GM12878 (cell line): ENCODE results near the gene KCNC2.

Experiments used
- CHD1 ChIP-seq: IDR thresholded peaks from 2 replicates; pipeline ENCODE4 v1.6.1; 2012; ENCODE audit warnings: low read depth, low read length, improper control_type of control experiment
- CREB1 ChIP-seq: IDR thresholded peaks from 2 replicates; pipeline ENCODE4 v1.6.1; 2012; ENCODE audit warnings: low read depth, mild to moderate bottlenecking, inconsistent platforms
- CTCF ChIP-seq, 3 experiments: IDR thresholded peaks in 2 of 3; conservative IDR thresholded peaks in 1 of 3; 2 replicates each; pipeline ENCODE4 v1.5.1; 2011; ENCODE audit warnings: low read depth in 3 of 3, low read length in 3 of 3, mild to moderate bottlenecking in 3 of 3, control low read depth in 2 of 3, moderate library complexity in 2 of 3, inconsistent platforms in 1 of 3, mixed read lengths in 1 of 3; ENCODE audit not compliant: control insufficient read depth in 2 of 3, insufficient read depth in 1 of 3; ENCODE audit errors: extremely low read depth in 1 of 3
- EGR1 ChIP-seq, 2 experiments: IDR thresholded peaks; 1 replicate in 1 of 2; 2 replicates in 1 of 2; pipeline ENCODE4 v1.6.1; 2011 to 2012; ENCODE audit warnings: low read depth in 2 of 2, low read length in 2 of 2, borderline replicate concordance in 1 of 2, mild to moderate bottlenecking in 1 of 2, moderate library complexity in 1 of 2
- EP300 ChIP-seq, 2 experiments: fragments of 150-350 bp in 1 of 2; IDR thresholded peaks; 2 replicates each; pipeline ENCODE4 v1.6.1; 2011 to 2012; ENCODE audit warnings: low read depth in 2 of 2, low read length in 2 of 2, borderline replicate concordance in 1 of 2, improper control_type of control experiment in 1 of 2, inconsistent platforms in 1 of 2; ENCODE audit not compliant: control insufficient read depth in 1 of 2
- ETV6 ChIP-seq, 2 experiments: fragments of 450-650 bp in 1 of 2; IDR thresholded peaks in 1 of 2; conservative IDR thresholded peaks in 1 of 2; 2 replicates each; pipeline ENCODE4 v1.6.1; 2014; ENCODE audit warnings: antibody characterized with exemption in 1 of 2, borderline replicate concordance in 1 of 2, low read depth in 1 of 2, mild to moderate bottlenecking in 1 of 2, moderate library complexity in 1 of 2
- EZH2 ChIP-seq: IDR thresholded peaks from 2 replicates; pipeline ENCODE4 v1.6.1; 2012; ENCODE audit warnings: low read depth, mild to moderate bottlenecking, control low read depth, inconsistent platforms, low read length, borderline replicate concordance; ENCODE audit not compliant: control insufficient read depth
- MAX ChIP-seq: IDR thresholded peaks from 2 replicates; pipeline ENCODE4 v1.6.1; 2012; ENCODE audit warnings: low read depth, low read length, improper control_type of control experiment
- MTA3 ChIP-seq: IDR thresholded peaks from 2 replicates; pipeline ENCODE4 v1.6.1; 2012; ENCODE audit warnings: low read length, inconsistent platforms, borderline replicate concordance
- POLR2A ChIP-seq: IDR thresholded peaks from 2 replicates; pipeline ENCODE4 v1.6.1; 2011; ENCODE audit warnings: low read depth, mild to moderate bottlenecking, low read length
- SMC3 ChIP-seq: IDR thresholded peaks from 2 replicates; pipeline ENCODE4 v1.6.1; 2011; ENCODE audit warnings: low read length, improper control_type of control experiment, borderline replicate concordance
- ZNF274 ChIP-seq: IDR thresholded peaks from one replicate; pipeline ENCODE4 v1.8.0; 2011; ENCODE audit not compliant: insufficient read length, insufficient read depth
- TF ChIP-seq, protein P1 (sequence below): IDR thresholded peaks from 2 replicates; pipeline ENCODE4 v1.6.1; 2011; ENCODE audit warnings: borderline replicate concordance, low read depth, mild to moderate bottlenecking, moderate library complexity, low read length; ENCODE audit not compliant: insufficient read depth, poor library complexity, severe bottlenecking
- TF ChIP-seq, protein P2 (sequence below): IDR thresholded peaks from 2 replicates; pipeline ENCODE4 v1.6.1; 2011; ENCODE audit warnings: low read depth, mild to moderate bottlenecking, low read length, moderate library complexity, borderline replicate concordance; ENCODE audit errors: extremely low read depth

GRCh38 chr12:75209812-75210138 is at the start of gene KCNC2:
- TF ChIP-seq EGR1 (IDR thresholded peaks at IDR 0.05; ENCODE audit: borderline replicate concordance in 1 of 2, low read depth in 2 of 2, low read length in 2 of 2) (no peak), SMC3 (no peak), CTCF (IDR thresholded peaks at IDR 0.05 in 2 of 3, conservative IDR thresholded peaks at IDR 0.05 in 1 of 3; ENCODE audit: control insufficient read depth in 2 of 3, extremely low read depth in 1 of 3, insufficient read depth in 1 of 3, low read depth in 3 of 3, low read length in 3 of 3) (no peak), EZH2 (no peak), MAX (no peak), POLR2A (no peak), EP300 (IDR thresholded peaks at IDR 0.05; ENCODE audit: borderline replicate concordance in 1 of 2, control insufficient read depth in 1 of 2, low read depth in 2 of 2, low read length in 2 of 2) (no peak), CHD1 (no peak), MTA3 (no peak), CREB1 (no peak), ETV6 (conservative IDR thresholded peaks at IDR 0.05 in 1 of 2, IDR thresholded peaks at IDR 0.05 in 1 of 2; ENCODE audit: borderline replicate concordance in 1 of 2, low read depth in 1 of 2) (no peak), ZNF274 (no peak)
- TF ChIP-seq, protein P1, sequence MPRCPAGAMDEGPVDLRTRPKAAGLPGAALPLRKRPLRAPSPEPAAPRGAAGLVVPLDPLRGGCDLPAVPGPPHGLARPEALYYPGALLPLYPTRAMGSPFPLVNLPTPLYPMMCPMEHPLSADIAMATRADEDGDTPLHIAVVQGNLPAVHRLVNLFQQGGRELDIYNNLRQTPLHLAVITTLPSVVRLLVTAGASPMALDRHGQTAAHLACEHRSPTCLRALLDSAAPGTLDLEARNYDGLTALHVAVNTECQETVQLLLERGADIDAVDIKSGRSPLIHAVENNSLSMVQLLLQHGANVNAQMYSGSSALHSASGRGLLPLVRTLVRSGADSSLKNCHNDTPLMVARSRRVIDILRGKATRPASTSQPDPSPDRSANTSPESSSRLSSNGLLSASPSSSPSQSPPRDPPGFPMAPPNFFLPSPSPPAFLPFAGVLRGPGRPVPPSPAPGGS = no peak
- TF ChIP-seq, protein P2, sequence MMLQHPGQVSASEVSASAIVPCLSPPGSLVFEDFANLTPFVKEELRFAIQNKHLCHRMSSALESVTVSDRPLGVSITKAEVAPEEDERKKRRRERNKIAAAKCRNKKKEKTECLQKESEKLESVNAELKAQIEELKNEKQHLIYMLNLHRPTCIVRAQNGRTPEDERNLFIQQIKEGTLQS = no peak
